K562 (cell line): ENCODE measurements around the gene ABAT. TPM values are rescaled to one million over a fixed set of nuclear protein-coding genes. Genes with fewer than 3 reads are reported as not detected.

Source experiments
- ATAC-seq: fragments of 200-7000 bp; cut with Tn5 transposase; 3 replicates; pipeline ENCODE4 v1.9.1; 2020; ENCODE audit warnings: moderate library complexity
- BruUV-seq: library from RNA; stranded (reverse); fragments of 400-500 nt; replicated peaks from 2 replicates; lab custom pipeline; 2021; lab: Mats Ljungman, UMichigan
- CTCF ChIA-PET: fragments of 300-600 bp; formaldehyde crosslinking; extraction: SDS; loops from one replicate; lab custom pipeline; 2021; ENCODE audit warnings: low intra/inter-chr PET ratio; lab: Yijun Ruan, JAX
- POLR2A ChIA-PET: fragments of 300-600, 350-650 bp; sonication (Branson Sonifier 250); formaldehyde crosslinking; extraction: SDS; loops from one replicate; lab custom pipeline; 2021; ENCODE audit warnings: antibody characterized with exemption, inconsistent platforms; lab: Yijun Ruan, JAX
- DNase-seq, 4 experiments: peaks; one replicate each; pipeline versions ENCODE4 v3.0.0 to v3.0.0-alpha.2; 2011 to 2018; ENCODE audit warnings: low spot score in 3 of 4, mixed read lengths in 3 of 4; ENCODE audit errors: extremely low read depth in 1 of 4
- FAIRE-seq: peaks from 2 replicates; lab custom pipeline; 2011; peaks lifted over from hg19 to GRCh38; lab: Jason Lieb, UNC
- H2AFZ ChIP-seq: 2 replicates; pipeline ENCODE4 v1.6.0; 2011; ENCODE audit warnings: low read depth, low read length, control low read depth, inconsistent platforms
- H3K27ac ChIP-seq: fragments of 200-600 bp; 3 replicates; pipeline ENCODE4 v1.8.0; 2011; ENCODE audit warnings: low read depth, mild to moderate bottlenecking, control low read depth, inconsistent platforms, low read length, moderate library complexity, mixed read lengths; ENCODE audit errors: extremely low read depth
- H3K27me3 ChIP-seq, 2 experiments: fragments of 300-600 bp in 1 of 2; 2 replicates in 1 of 2; 3 replicates in 1 of 2; pipeline versions ENCODE4 v1.6.0 to v1.8.0; 2011; ENCODE audit warnings: inconsistent platforms in 2 of 2, low read length in 2 of 2, mild to moderate bottlenecking in 1 of 2, mixed read lengths in 1 of 2, moderate library complexity in 1 of 2; ENCODE audit not compliant: control insufficient read depth in 2 of 2, insufficient read depth in 2 of 2
- H3K36me3 ChIP-seq: fragments of 300-600 bp; 3 replicates; pipeline ENCODE4 v1.8.0; 2011; ENCODE audit warnings: mild to moderate bottlenecking, low read length, inconsistent platforms; ENCODE audit not compliant: control insufficient read depth, insufficient read depth
- H3K4me1 ChIP-seq, 2 experiments: fragments of 200-600 bp in 1 of 2; replicated peaks in 1 of 2; 2 replicates in 1 of 2; 3 replicates in 1 of 2; pipeline versions ENCODE4 v1.5.1 to v1.8.0; 2011; ENCODE audit warnings: inconsistent platforms in 2 of 2, low read length in 2 of 2, mild to moderate bottlenecking in 1 of 2, mixed read lengths in 1 of 2, moderate library complexity in 1 of 2; ENCODE audit not compliant: control insufficient read depth in 2 of 2, insufficient read depth in 2 of 2
- H3K4me2 ChIP-seq: 2 replicates; pipeline ENCODE4 v1.6.1; 2011; ENCODE audit warnings: low read length, control low read depth, inconsistent platforms, mixed read lengths; ENCODE audit not compliant: insufficient read depth
- H3K4me3 ChIP-seq: fragments of 200-600 bp; sonication (generic), shearing (Covaris generic); 2 replicates; pipeline ENCODE4 v1.5.1; 2016; ENCODE audit warnings: control low read depth, inconsistent platforms
- H3K79me2 ChIP-seq: fragments of 200-600 bp; 3 replicates; pipeline ENCODE4 v1.8.0; 2011; ENCODE audit warnings: low read length, inconsistent platforms; ENCODE audit not compliant: control insufficient read depth, insufficient read depth
- H3K9ac ChIP-seq, 2 experiments: 2 replicates each; pipeline versions ENCODE4 v1.6.0 to v1.6.1; 2011; ENCODE audit warnings: low read depth in 2 of 2, low read length in 2 of 2, control low read depth in 1 of 2, inconsistent platforms in 1 of 2, mild to moderate bottlenecking in 1 of 2, mixed read lengths in 1 of 2; ENCODE audit not compliant: insufficient read depth in 1 of 2
- H3K9me1 ChIP-seq: one replicate; pipeline ENCODE4 v1.6.0; 2011; ENCODE audit warnings: inconsistent platforms, mild to moderate bottlenecking, low read length, moderate library complexity; ENCODE audit not compliant: control insufficient read depth, insufficient read depth
- H3K9me3 ChIP-seq: replicated peaks from 2 replicates; pipeline ENCODE4 v1.5.1; 2011; ENCODE audit warnings: low read depth, low read length, inconsistent platforms; ENCODE audit not compliant: control insufficient read depth, insufficient read depth
- H4K20me1 ChIP-seq: replicated peaks from 2 replicates; pipeline ENCODE4 v1.6.1; 2011; ENCODE audit warnings: low read length, inconsistent platforms, mixed read lengths; ENCODE audit not compliant: control insufficient read depth, insufficient read depth
- ATF3 ChIP-seq, 2 experiments: fragments of 450-650 bp in 1 of 2; sonication (generic) in 1 of 2; formaldehyde crosslinking in 1 of 2; IDR thresholded peaks in 1 of 2; conservative IDR thresholded peaks in 1 of 2; 2 replicates each; pipeline versions ENCODE4 v1.6.1 to v1.8.1; 2016 to 2023; ENCODE audit warnings: mild to moderate bottlenecking in 2 of 2, moderate library complexity in 2 of 2, inconsistent platforms in 1 of 2, missing genetic modification reagents in 1 of 2
- HNRNPLL ChIP-seq: fragments of 200-400 bp; formaldehyde crosslinking; IDR thresholded peaks from 2 replicates; pipeline ENCODE4 v1.6.1; 2017; ENCODE audit warnings: low read length, low read depth, mild to moderate bottlenecking; ENCODE audit not compliant: poor library complexity, severe bottlenecking
- MXD1 ChIP-seq: fragments of 250-450 bp; sonication (Bioruptor Pico); IDR thresholded peaks from 2 replicates; pipeline ENCODE4 v1.8.0; 2021; ENCODE audit warnings: borderline replicate concordance, mild to moderate bottlenecking, moderate library complexity; ENCODE audit not compliant: poor library complexity, severe bottlenecking
- NFYB ChIP-seq: IDR thresholded peaks from 2 replicates; pipeline ENCODE4 v1.6.1; 2011; ENCODE audit warnings: mild to moderate bottlenecking, moderate library complexity; ENCODE audit not compliant: insufficient read length; ENCODE audit errors: extremely low read depth
- RREB1 ChIP-seq: fragments of 250-450 bp; sonication (Bioruptor Pico); IDR thresholded peaks from 2 replicates; pipeline ENCODE4 v1.4.0; 2020
- SREBF1 ChIP-seq: fragments of 150-350 bp; IDR thresholded peaks from 2 replicates; pipeline ENCODE4 v1.6.1; 2014; ENCODE audit warnings: antibody characterized with exemption, low read depth, low read length, borderline replicate concordance
- ZMIZ1 ChIP-seq, 2 experiments: fragments of 150-350 bp in 1 of 2; IDR thresholded peaks; 2 replicates each; pipeline ENCODE4 v1.6.1; 2012 to 2016; ENCODE audit warnings: low read depth in 2 of 2, low read length in 2 of 2, mild to moderate bottlenecking in 1 of 2, moderate library complexity in 1 of 2
- ZNF24 ChIP-seq: fragments of 450-650 bp; IDR thresholded peaks from 2 replicates; pipeline ENCODE4 v1.6.1; 2016
- ZNF316 ChIP-seq: fragments of 450-650 bp; IDR thresholded peaks from 2 replicates; pipeline ENCODE4 v1.6.1; 2016
- ZNF830 ChIP-seq: fragments of 250-450 bp; sonication (Bioruptor Pico); IDR thresholded peaks from 2 replicates; pipeline ENCODE4 v1.5.0; 2021; ENCODE audit warnings: mild to moderate bottlenecking
- WGBS: fragments of 100-300 bp; shearing (Covaris generic); methylation state at CpG from one replicate; pipeline ENCODE4 v1.1.6; 2016; ENCODE audit warnings: low coverage, mixed read lengths; ENCODE audit not compliant: insufficient coverage; ENCODE audit errors: missing lambda C conversion rate; 5-methylcytosine and 5-hydroxymethylcytosine counted together
- in situ Hi-C: fragments of 300-500 bp; cut with MboI; formaldehyde crosslinking; loops from 4 replicates; pipeline ENCODE4 v1.15.0; 2018; ENCODE audit warnings: inconsistent platforms, mixed read lengths
- intact Hi-C: fragments of 100-400 bp; cut with micrococcal nuclease; formaldehyde crosslinking; loops from 2 replicates; pipeline ENCODE4 v1.14.2; 2022
- polyA plus RNA-seq, 8 experiments: library from polyadenylated mRNA; depleted of rRNA in 4 of 8; stranded (reverse) in 5 of 8; unstranded in 3 of 8; fragments of >200 nt; fragmentation: Nextera tagmentation in 2 of 8; fragmentation: Illumina TruSeq in 1 of 8; extraction: Ambion mirVana in 2 of 8; extraction: Trizol in 1 of 8; gene quantifications; 2 replicates each; pipeline versions ENCODE4 v1.2.1 to v1.2.3, GENCODE V29; 2011 to 2014; ENCODE audit warnings: inconsistent platforms in 1 of 8, missing spikeins in 1 of 8
- total RNA-seq, 7 experiments: library from RNA; depleted of rRNA in 6 of 7; stranded (reverse); fragments of >200 nt in 6 of 7; fragmentation: Illumina TruSeq in 2 of 7; extraction: Trizol in 2 of 7; gene quantifications; 2 replicates each; pipeline versions ENCODE4 v1.2.1 to v1.2.3, GENCODE V29; 2011 to 2021; ENCODE audit warnings: low replicate concordance in 1 of 7

ABAT gene
- total and polyA plus RNA-seq, 9 of the 15 experiments (the other 6 are each of a cell fraction or from before 2014, with no cell fraction given): 0.01 to 0.49 (median 0.10) TPM

GRCh38 chr16:8739989-8740704 is 65.7 kb downstream of the ABAT start:
- Histone ChIP-seq H3K9ac (no peak overlapping the region), H3K36me3 (no peaks in the 10 kb centered on the region), H3K27me3 (peaks cover 29% of the 10 kb centered on the region in 2 experiments), H3K4me1 (no peaks in the 10 kb centered on the region), H2AFZ (no peak overlapping the region), H3K4me2 (no peak overlapping the region), H3K79me2 (no peaks in the 10 kb centered on the region), H4K20me1 (no peaks in the 10 kb centered on the region; the same call in 1 of the 2 replicates), H3K9me1 (no peaks in the 10 kb centered on the region), H3K4me3 (no peak overlapping the region), H3K27ac (no peak overlapping the region), H3K9me3 (0 out of 2 replicates have a peak, but pooled peaks cover 2% of the 10 kb centered on the region)
- DNase-seq (no peak), ATAC-seq (no peak), FAIRE-seq (no peak)
- BruUV-seq: no TSS peak
- CTCF ChIA-PET: no interaction called here
- in situ Hi-C loops (no loop called here), intact Hi-C loops (no loop called here)
- POLR2A ChIA-PET: no interaction called here
- 1% methylated on average over 13 of the region's 13 CpGs for WGBS
- TF ChIP-seq ZMIZ1 (IDR thresholded peaks at IDR 0.05; ENCODE audit: low read depth in 2 of 2, low read length in 2 of 2) (no peak), RREB1 (CRISPR knock-in tag) (no peak), HNRNPLL (no peak), SREBF1 (no peak), MXD1 (CRISPR knock-in tag) (no peak), NFYB (no peak), ZNF24 (no peak), ZNF830 (no peak), ATF3 (IDR thresholded peaks at IDR 0.05) (no peak), ATF3 (CRISPR knock-in tag; conservative IDR thresholded peaks at IDR 0.05) (no peak), ZNF316 (no peak)
